Nucleus accumbens (tissue), 56 donors: ENCODE data around the gene KSR2.
"Not testable (repeated sequence)": the region's sequence is repeated elsewhere in the genome, so short reads cannot be mapped to it uniquely, and the experiment has no call there.

Source experiments
- DNase-seq, 56 donors: peaks; one replicate each; lab custom pipeline; 2025; lab: John Stamatoyannopoulos, UW

The KSR2 gene

GRCh38 chr12:117832459-117833457 is 136.0 kb downstream of the KSR2 start:
- DNase-seq = no peak

- DNase-seq = no peak
These were observed 138.3 kb downstream of the KSR2 start for GRCh38 chr12:117830471-117830870.

GRCh38 chr12:117829108-117829507 is 139.7 kb downstream of the KSR2 start:
- no peak for DNase-seq

GRCh38 chr12:117827660-117828059 is 141.1 kb downstream of the KSR2 start:
- DNase-seq = no peak

GRCh38 chr12:117825827-117826226 is 143.0 kb downstream of the KSR2 start:
- DNase-seq = no peak

- DNase-seq = no peak
These were observed 147.2 kb downstream of the KSR2 start for GRCh38 chr12:117821480-117822175.

- DNase-seq = no peak
These were observed 148.4 kb downstream of the KSR2 start for GRCh38 chr12:117820216-117820907.

- no peak for DNase-seq
These were observed 149.6 kb downstream of the KSR2 start for GRCh38 chr12:117819160-117819559.

GRCh38 chr12:117818400-117818799 is 150.4 kb downstream of the KSR2 start:
- DNase-seq = peak in 1 of 56 donors; percentile 5

- peak in 1 of 56 donors; percentile 5 for DNase-seq
These were observed 159.3 kb downstream of the KSR2 start for GRCh38 chr12:117809509-117809908.

GRCh38 chr12:117807946-117808345 is 160.8 kb downstream of the KSR2 start:
- no peak for DNase-seq

- no peak for DNase-seq
These were observed 161.4 kb downstream of the KSR2 start for GRCh38 chr12:117807355-117807754.

GRCh38 chr12:117805865-117806264 is 162.9 kb downstream of the KSR2 start:
- no peak for DNase-seq

- DNase-seq = no peak
These were observed 165.8 kb downstream of the KSR2 start for GRCh38 chr12:117803001-117803400.

- DNase-seq = not testable (repeated sequence)
These were observed 168.1 kb downstream of the KSR2 start for GRCh38 chr12:117800711-117801110.

- DNase-seq = no peak
These were observed 171.6 kb downstream of the KSR2 start for GRCh38 chr12:117797202-117797601.

- no peak for DNase-seq
These were observed 175.8 kb downstream of the KSR2 start for GRCh38 chr12:117792877-117793424.

- peak in 15 of 56 donors; percentile 0 to 46 (median 12) for DNase-seq
These were observed 176.3 kb downstream of the KSR2 start for GRCh38 chr12:117792471-117792870.

GRCh38 chr12:117790948-117791347 is 177.8 kb downstream of the KSR2 start:
- DNase-seq = no peak

- DNase-seq = no peak
These were observed 178.6 kb downstream of the KSR2 start for GRCh38 chr12:117790198-117790597.
